Endothelial cell (in vitro differentiated cells): Measurements from ENCODE around the gene RALGAPB. TPM values are rescaled to one million over a fixed set of nuclear protein-coding genes. Genes with fewer than 3 reads are reported as not detected.

Experiments used
- DNase-seq: peaks from one replicate; pipeline ENCODE4 v3.0.0; 2021; ENCODE audit warnings: low spot score
- H3K27ac Mint-ChIP-seq: one replicate; pipeline ENCODE4 v1.8.0; 2021; ENCODE audit warnings: mixed read lengths, inconsistent platforms; ENCODE audit not compliant: unreplicated experiment
- H3K27me3 Mint-ChIP-seq: one replicate; pipeline ENCODE4 v1.8.0; 2021; ENCODE audit warnings: mild to moderate bottlenecking, moderate library complexity, mixed read lengths, inconsistent platforms; ENCODE audit not compliant: unreplicated experiment
- H3K36me3 Mint-ChIP-seq: one replicate; pipeline ENCODE4 v1.8.0; 2021; ENCODE audit warnings: mild to moderate bottlenecking, low read depth, mixed read lengths, inconsistent platforms; ENCODE audit not compliant: unreplicated experiment
- H3K4me1 Mint-ChIP-seq: one replicate; pipeline ENCODE4 v1.8.0; 2021; ENCODE audit warnings: mild to moderate bottlenecking, mixed read lengths, inconsistent platforms; ENCODE audit not compliant: unreplicated experiment
- H3K4me3 Mint-ChIP-seq: one replicate; pipeline ENCODE4 v1.8.0; 2021; ENCODE audit warnings: mild to moderate bottlenecking, mixed read lengths, inconsistent platforms; ENCODE audit not compliant: unreplicated experiment
- H3K9me3 Mint-ChIP-seq: one replicate; pipeline ENCODE4 v1.8.0; 2021; ENCODE audit warnings: mixed read lengths, inconsistent platforms; ENCODE audit not compliant: unreplicated experiment
- CTCF ChIP-seq: fragments of 200-600 bp; sonication (generic); IDR thresholded peaks from one replicate; pipeline ENCODE4 v1.5.0; 2021; ENCODE audit warnings: antibody characterized with exemption; ENCODE audit not compliant: unreplicated experiment
- total RNA-seq: library from RNA; stranded (reverse); fragmentation: NEBNext Ultra II Directional; extraction: Animal tissue kit (Norgen Biotek cat#: 25700); gene quantifications from one replicate; pipeline ENCODE4 v1.2.1, GENCODE V29; 2021; ENCODE audit not compliant: unreplicated experiment

RALGAPB gene
- total RNA-seq, 1 donor from 2014 or later = 46.0 TPM

DNA sequence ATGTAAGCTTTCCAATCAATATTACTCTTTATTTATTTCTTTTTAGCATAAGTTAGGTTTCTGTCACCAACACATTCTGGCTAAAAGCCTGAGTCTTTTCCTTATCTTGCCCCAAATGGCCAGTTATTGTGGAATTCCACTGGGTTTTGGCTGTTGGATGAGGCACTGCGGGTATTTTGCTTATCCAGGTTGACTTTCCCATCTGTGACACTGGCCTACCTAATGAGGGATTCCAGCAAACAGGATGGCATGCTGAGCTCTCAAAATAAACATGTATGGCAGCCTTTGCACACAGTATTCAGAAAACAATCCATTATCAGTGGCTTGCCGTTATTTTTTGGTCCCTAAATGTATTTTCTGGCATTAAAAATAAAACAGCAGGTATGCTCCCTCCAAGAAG lies 6.5 kb upstream of the RALGAPB start:
- no peak overlapping the region for H3K4me3 Mint-ChIP-seq
- peaks cover 3% of the 10 kb centered on the region for H3K36me3 Mint-ChIP-seq
- no peaks in the 10 kb centered on the region for H3K4me1 Mint-ChIP-seq
- no peaks in the 10 kb centered on the region for H3K9me3 Mint-ChIP-seq
- no peak for TF ChIP-seq CTCF
- DNase-seq = no peak
- H3K27me3 Mint-ChIP-seq = no peaks in the 10 kb centered on the region
- no peak overlapping the region for H3K27ac Mint-ChIP-seq

DNA sequence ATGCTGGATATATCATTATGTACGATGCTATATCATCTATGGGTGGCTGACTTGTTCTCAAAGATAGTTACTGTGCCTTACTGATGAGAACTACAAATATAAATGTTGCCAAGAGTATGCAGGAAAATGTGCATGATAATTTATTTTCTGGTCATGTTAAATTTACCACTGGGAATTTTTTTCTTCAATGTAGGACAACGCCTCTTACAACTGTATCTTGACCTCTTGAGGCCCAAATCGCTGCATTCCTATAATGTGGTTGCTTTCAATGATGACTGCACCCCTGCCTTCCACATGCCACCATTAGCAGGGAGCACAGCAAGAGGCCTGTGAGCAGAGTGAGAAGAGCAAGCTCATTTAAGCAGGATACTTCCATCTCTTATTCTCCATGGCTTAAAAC lies 5.7 kb upstream of the RALGAPB start:
- H3K27ac Mint-ChIP-seq = no peak overlapping the region

DNA sequence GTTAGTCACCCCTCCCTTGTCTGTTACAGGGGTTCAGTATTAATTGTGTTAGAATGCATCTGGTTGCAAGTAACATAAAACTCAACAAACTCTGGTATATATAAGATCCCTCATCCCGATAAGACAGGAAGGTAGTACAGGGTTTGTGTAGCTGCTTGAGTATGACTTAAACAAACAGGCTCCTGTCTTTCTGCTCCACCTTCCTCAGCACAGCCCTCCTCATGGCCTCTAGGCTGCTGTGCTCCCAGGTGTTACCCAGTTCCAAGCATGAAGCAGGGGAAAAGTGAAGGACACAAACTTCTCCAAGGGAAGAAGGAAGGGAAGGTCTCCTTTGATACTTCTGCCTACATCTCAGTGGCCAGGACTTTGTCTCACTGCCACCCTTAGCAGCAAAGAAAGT lies 1.4 kb upstream of the RALGAPB start:
- DNase-seq = no peak
- TF ChIP-seq CTCF = no peak
- Mint-ChIP-seq H3K27me3 (no peaks in the 10 kb centered on the region), H3K4me1 (peaks cover 25% of the 10 kb centered on the region), H3K4me3 (no peak overlapping the region), H3K27ac (no peak overlapping the region), H3K9me3 (no peaks in the 10 kb centered on the region), H3K36me3 (no peaks in the 10 kb centered on the region)

More for the DNA sequence above, 5.7 kb upstream of the RALGAPB start:
- Mint-ChIP-seq H3K27me3 (no peaks in the 10 kb centered on the region), H3K9me3 (no peaks in the 10 kb centered on the region), H3K36me3 (peaks cover 3% of the 10 kb centered on the region), H3K4me1 (peaks cover 4% of the 10 kb centered on the region), H3K4me3 (no peak overlapping the region)
- DNase-seq = no peak
- no peak for TF ChIP-seq CTCF

DNA sequence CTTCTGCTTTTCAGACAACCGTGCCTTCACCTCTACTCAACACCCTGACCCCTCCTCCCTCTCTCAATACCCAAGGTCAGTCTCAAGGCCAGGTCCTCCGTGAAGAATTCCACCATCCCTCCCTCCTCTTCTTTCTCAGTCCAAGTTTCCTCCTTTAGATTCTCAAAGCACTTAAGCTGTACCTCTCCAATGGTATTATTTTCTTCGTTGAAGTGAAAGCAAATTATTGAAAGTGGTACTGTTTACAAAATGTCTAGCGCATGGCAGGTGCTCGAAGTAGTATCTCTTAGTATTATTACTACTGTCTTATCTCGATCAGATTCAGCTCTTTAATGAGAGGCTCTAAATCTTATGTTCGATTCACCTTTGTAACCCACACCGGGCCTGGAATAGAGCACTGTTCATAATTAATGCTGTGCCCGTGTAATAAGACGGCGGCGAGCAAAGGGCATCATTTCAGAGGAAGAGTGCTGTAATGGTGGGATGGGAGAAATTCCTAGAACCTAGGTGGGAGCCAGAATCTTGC lies 593 bp upstream of the RALGAPB start:
- H3K36me3 Mint-ChIP-seq = no peaks in the 10 kb centered on the region
- DNase-seq = no peak
- H3K9me3 Mint-ChIP-seq = no peaks in the 10 kb centered on the region
- peaks cover 25% of the 10 kb centered on the region for H3K4me1 Mint-ChIP-seq
- no peak for TF ChIP-seq CTCF
- H3K27ac Mint-ChIP-seq = peak overlapping the region; percentile 69
- peak overlapping the region; percentile 93 for H3K4me3 Mint-ChIP-seq
- H3K27me3 Mint-ChIP-seq = no peaks in the 10 kb centered on the region

DNA sequence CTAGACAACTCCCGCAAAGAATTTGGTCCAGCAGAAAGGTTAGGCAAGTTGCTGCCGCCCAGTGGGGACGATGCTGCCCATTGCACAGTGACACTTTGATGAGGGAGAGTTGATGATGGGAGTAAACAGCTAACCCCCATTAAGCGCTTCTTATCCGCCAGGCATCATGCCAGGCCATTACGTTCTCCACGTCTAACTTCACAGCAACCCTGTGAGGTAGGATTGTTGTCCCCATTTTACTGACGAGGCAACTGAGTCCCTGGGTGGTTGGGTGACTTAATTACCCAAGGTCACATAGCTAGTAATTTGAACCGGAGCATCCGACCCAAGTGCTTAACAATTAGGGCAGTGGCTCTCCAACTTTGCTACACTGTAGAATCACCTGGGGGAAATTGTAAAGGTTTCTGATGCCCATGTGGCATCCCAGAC lies 738 bp downstream of the RALGAPB start:
- Mint-ChIP-seq H3K36me3 (no peaks in the 10 kb centered on the region), H3K9me3 (no peaks in the 10 kb centered on the region), H3K27me3 (no peaks in the 10 kb centered on the region), H3K4me1 (peaks cover 25% of the 10 kb centered on the region), H3K27ac (peak overlapping the region; percentile 53), H3K4me3 (peak overlapping the region; percentile 94)
- TF ChIP-seq CTCF = no peak
- DNase-seq = no peak
